Mesenchymal stem cell (in vitro differentiated cells and primary cell): ENCODE data around the gene RECQL.
"Not testable (repeated sequence)": the region's sequence is repeated elsewhere in the genome, so short reads cannot be mapped to it uniquely, and the experiment has no call there.

Source experiments
- DNase-seq: peaks from one replicate; pipeline ENCODE4 v3.0.0-alpha.2; 2013
- H2AFZ ChIP-seq: one replicate; pipeline ENCODE4 v1.6.1; 2013; ENCODE audit warnings: low read depth, mild to moderate bottlenecking, control low read depth, inconsistent platforms, low read length, moderate library complexity
- H2AK5ac ChIP-seq: 2 replicates; pipeline ENCODE4 v1.6.1; 2013; ENCODE audit warnings: low read length, moderate library complexity, mild to moderate bottlenecking, inconsistent platforms; ENCODE audit not compliant: severe bottlenecking
- H2BK120ac ChIP-seq: one replicate; pipeline ENCODE4 v1.6.1; 2013; ENCODE audit warnings: low read depth, mild to moderate bottlenecking, inconsistent platforms, low read length, moderate library complexity
- H2BK12ac ChIP-seq, 2 experiments: one replicate each; pipeline ENCODE4 v1.6.1; 2013; ENCODE audit warnings: inconsistent platforms in 2 of 2, low read length in 2 of 2, mild to moderate bottlenecking in 2 of 2, moderate library complexity in 2 of 2, control low read depth in 1 of 2
- H2BK15ac ChIP-seq: one replicate; pipeline ENCODE4 v1.6.1; 2013; ENCODE audit warnings: mild to moderate bottlenecking, low read depth, inconsistent platforms; ENCODE audit not compliant: poor library complexity, severe bottlenecking
- H2BK5ac ChIP-seq: 2 replicates; pipeline ENCODE4 v1.6.1; 2013; ENCODE audit warnings: low read depth, mild to moderate bottlenecking, low read length, control low read depth, inconsistent platforms; ENCODE audit not compliant: poor library complexity, severe bottlenecking
- H3K14ac ChIP-seq, 2 experiments: one replicate each; pipeline ENCODE4 v1.6.1; 2013; ENCODE audit warnings: inconsistent platforms in 2 of 2, low read length in 2 of 2, control low read depth in 1 of 2, mild to moderate bottlenecking in 1 of 2, moderate library complexity in 1 of 2
- H3K18ac ChIP-seq, 2 experiments: one replicate each; pipeline ENCODE4 v1.6.1; 2013; ENCODE audit warnings: inconsistent platforms in 2 of 2, low read length in 2 of 2, control low read depth in 1 of 2, low read depth in 1 of 2, mild to moderate bottlenecking in 1 of 2
- H3K23ac ChIP-seq, 2 experiments: one replicate each; pipeline ENCODE4 v1.6.1; 2013; ENCODE audit warnings: inconsistent platforms in 2 of 2, low read length in 2 of 2, mild to moderate bottlenecking in 2 of 2, moderate library complexity in 2 of 2, control low read depth in 1 of 2
- H3K27ac ChIP-seq: 2 replicates; pipeline ENCODE4 v1.5.1; 2013; ENCODE audit warnings: mild to moderate bottlenecking, moderate library complexity, low read length, control low read depth, inconsistent platforms; ENCODE audit not compliant: poor library complexity, severe bottlenecking
- H3K27me3 ChIP-seq, 2 experiments: 2 replicates each; pipeline versions ENCODE4 v1.6.1 to v1.7.0; 2013; ENCODE audit warnings: low read length in 2 of 2, mild to moderate bottlenecking in 2 of 2, moderate library complexity in 2 of 2, control low read depth in 1 of 2, inconsistent platforms in 1 of 2; ENCODE audit not compliant: control insufficient read depth in 1 of 2, insufficient read depth in 1 of 2
- H3K36me3 ChIP-seq, 2 experiments: 2 replicates each; pipeline versions ENCODE4 v1.6.1 to v1.7.0; 2013; ENCODE audit warnings: low read length in 2 of 2, control low read depth in 1 of 2, inconsistent platforms in 1 of 2, low read depth in 1 of 2, mild to moderate bottlenecking in 1 of 2; ENCODE audit not compliant: insufficient read depth in 2 of 2, control insufficient read depth in 1 of 2
- H3K4ac ChIP-seq, 2 experiments: one replicate each; pipeline ENCODE4 v1.6.1; 2013; ENCODE audit warnings: inconsistent platforms in 2 of 2, low read length in 2 of 2, mild to moderate bottlenecking in 2 of 2, moderate library complexity in 2 of 2, control low read depth in 1 of 2, low read depth in 1 of 2
- H3K4me1 ChIP-seq: 2 replicates; pipeline ENCODE4 v1.6.1; 2013; ENCODE audit warnings: low read depth, low read length, control low read depth; ENCODE audit not compliant: control insufficient read depth, insufficient read depth
- H3K4me2 ChIP-seq: 2 replicates; pipeline ENCODE4 v1.6.1; 2013; ENCODE audit warnings: low read length, mild to moderate bottlenecking, inconsistent platforms; ENCODE audit not compliant: poor library complexity, severe bottlenecking
- H3K4me3 ChIP-seq, 2 experiments: 2 replicates each; pipeline versions ENCODE4 v1.5.1 to v1.7.0; 2013; ENCODE audit warnings: low read length in 2 of 2, mild to moderate bottlenecking in 2 of 2, control low read depth in 1 of 2, low read depth in 1 of 2; ENCODE audit not compliant: insufficient read depth in 1 of 2
- H3K79me1 ChIP-seq: replicated peaks from 2 replicates; pipeline ENCODE4 v1.6.1; 2013; ENCODE audit warnings: mild to moderate bottlenecking, control low read depth, low read length, inconsistent platforms; ENCODE audit not compliant: poor library complexity, severe bottlenecking
- H3K9ac ChIP-seq: 2 replicates; pipeline ENCODE4 v1.7.0; 2013; ENCODE audit warnings: mild to moderate bottlenecking, low read length, moderate library complexity
- H3K9me3 ChIP-seq: 2 replicates; pipeline ENCODE4 v1.7.0; 2013; ENCODE audit warnings: mild to moderate bottlenecking, low read length; ENCODE audit not compliant: control insufficient read depth
- H4K8ac ChIP-seq: one replicate; pipeline ENCODE4 v1.6.1; 2013; ENCODE audit warnings: inconsistent platforms, mild to moderate bottlenecking, low read length, moderate library complexity
- H4K91ac ChIP-seq: one replicate; pipeline ENCODE4 v1.6.1; 2013; ENCODE audit warnings: mild to moderate bottlenecking, low read length, inconsistent platforms
- WGBS: methylation state at CpG from one replicate; pipeline ENCODE4 v1.1.7; 2013; ENCODE audit warnings: mixed read lengths; 5-methylcytosine and 5-hydroxymethylcytosine counted together

RECQL gene

DNA sequence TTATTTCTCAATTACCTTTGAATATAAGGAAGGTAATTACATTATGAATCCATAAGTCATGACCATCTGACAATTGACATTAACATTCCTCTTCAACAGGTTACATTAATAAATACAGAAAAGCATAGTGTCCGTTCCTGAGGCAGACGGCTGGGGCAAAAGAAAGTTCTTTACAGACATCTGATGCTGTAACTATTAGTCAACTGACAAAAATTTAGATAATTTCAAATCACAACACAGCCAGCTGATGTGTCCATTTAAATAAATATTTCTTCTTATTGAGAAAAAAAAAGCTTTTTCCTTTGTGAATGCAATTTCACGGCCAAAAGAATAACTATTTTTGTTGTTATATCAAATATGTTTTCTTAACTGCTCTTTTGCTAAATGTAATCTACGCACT, 73.2 kb downstream of the RECQL start:
- H3K23ac ChIP-seq = no peak overlapping the region
- H2BK5ac ChIP-seq = no peak overlapping the region
- peak; percentile 18 for DNase-seq
- H4K8ac ChIP-seq = no peak overlapping the region
- no peak overlapping the region for H2BK12ac ChIP-seq
- no peak overlapping the region for H3K14ac ChIP-seq
- H3K9me3 ChIP-seq = no peaks in the 10 kb centered on the region
- no peak overlapping the region for H3K9ac ChIP-seq
- H3K4me3 ChIP-seq = no peak overlapping the region
- peaks cover 1% of the 10 kb centered on the region for H3K4me1 ChIP-seq
- no peak overlapping the region for H3K4me2 ChIP-seq
- no peak overlapping the region for H2BK15ac ChIP-seq
- no peak overlapping the region for H3K18ac ChIP-seq
- H2BK120ac ChIP-seq = no peak overlapping the region
- no peaks in the 10 kb centered on the region for H3K27me3 ChIP-seq
- peak overlapping the region; percentile 84 for H3K27ac ChIP-seq
- no peak overlapping the region for H2AK5ac ChIP-seq
- no peak overlapping the region for H3K4ac ChIP-seq
- H3K36me3 ChIP-seq = no peaks in the 10 kb centered on the region
- no peak overlapping the region for H4K91ac ChIP-seq
- WGBS = 13% methylated on average over 1 of the region's 4 CpGs
- H3K79me1 ChIP-seq = no peaks in the 10 kb centered on the region
- H2AFZ ChIP-seq = no peak overlapping the region

DNA sequence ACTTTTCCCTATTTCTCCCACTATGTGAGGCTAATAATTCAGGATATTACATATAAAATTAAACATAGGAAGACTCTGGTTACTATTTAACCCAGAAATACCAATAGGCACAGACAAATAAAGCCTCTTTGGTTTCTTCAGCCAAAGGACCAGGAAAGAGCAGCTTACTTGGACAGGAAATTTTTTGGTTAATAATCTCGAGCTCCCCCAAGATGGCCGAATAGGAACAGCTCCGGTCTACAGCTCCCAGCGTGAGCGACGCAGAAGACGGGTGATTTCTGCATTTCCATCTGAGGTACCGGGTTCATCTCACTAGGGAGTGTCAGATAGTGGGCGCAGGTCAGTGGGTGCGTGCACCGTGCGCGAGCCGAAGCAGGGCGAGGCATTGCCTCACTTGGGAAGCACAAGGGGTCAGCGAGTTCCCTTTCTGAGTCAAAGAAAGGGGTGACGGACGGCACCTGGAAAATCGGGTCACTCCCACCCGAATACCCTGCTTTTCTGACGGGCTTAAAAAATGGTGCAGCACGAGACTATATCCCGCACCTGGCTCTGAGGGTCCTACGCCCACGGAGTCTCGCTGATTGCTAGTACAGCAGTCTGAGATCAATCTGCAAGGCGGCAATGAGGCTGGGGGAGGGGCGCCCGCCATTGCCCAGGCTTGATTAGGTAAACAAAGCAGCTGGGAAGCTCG, 82.3 kb downstream of the RECQL start:
- not testable (repeated sequence) for H3K9me3 ChIP-seq, H2AK5ac ChIP-seq, H4K91ac ChIP-seq, H4K8ac ChIP-seq, H3K18ac ChIP-seq, H2BK15ac ChIP-seq, H3K4ac ChIP-seq, H3K23ac ChIP-seq, H3K4me1 ChIP-seq, H3K14ac ChIP-seq, H2BK12ac ChIP-seq, H3K79me1 ChIP-seq, DNase-seq, H3K27ac ChIP-seq, H2AFZ ChIP-seq, H2BK5ac ChIP-seq, H3K27me3 ChIP-seq, H3K9ac ChIP-seq, H3K4me2 ChIP-seq, H3K36me3 ChIP-seq, H3K4me3 ChIP-seq, H2BK120ac ChIP-seq
- WGBS = 92% methylated on average over 26 of the region's 30 CpGs
